ENCODE data around the gene ADARB1.

DNA sequence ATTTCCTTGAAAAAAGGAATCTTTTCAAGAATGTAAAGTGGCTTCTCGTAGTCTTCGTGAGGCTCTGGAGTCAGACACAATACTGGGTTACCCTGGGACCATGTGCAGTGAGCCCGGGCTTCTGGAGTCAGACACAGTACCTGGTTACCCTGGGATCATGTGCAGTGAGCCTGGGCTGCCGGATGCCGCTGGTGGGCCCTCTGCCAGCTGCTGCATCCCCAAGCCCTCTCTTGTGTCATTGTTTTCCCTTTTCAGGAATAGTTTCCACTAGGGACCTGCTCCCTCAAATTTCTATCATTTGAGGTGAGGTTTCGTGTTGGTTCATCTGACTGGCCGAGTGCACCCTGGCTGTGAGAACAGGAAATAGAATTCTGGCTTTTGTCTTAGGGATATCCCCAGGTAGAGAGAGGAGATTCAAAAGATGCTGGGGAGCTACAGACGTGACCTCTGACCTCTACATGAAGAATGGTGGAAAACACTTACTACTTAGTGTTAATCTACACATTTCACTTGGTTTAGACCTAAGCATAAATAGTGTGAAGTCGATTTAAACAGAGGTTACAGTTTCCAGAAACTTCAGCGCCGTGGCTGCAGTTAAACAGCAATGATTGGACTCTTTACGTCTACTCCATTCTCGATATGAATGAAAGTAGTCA is 10.6 kb downstream of the ADARB1 start:
- TF ChIP-seq HMGXB4 (CRISPR knock-in tag; IDR thresholded peaks at IDR 0.05) (no peak), CTCF (IDR thresholded peaks at IDR 0.05) (no peak), SP1 (CRISPR knock-in tag; conservative IDR thresholded peaks at IDR 0.05) (no peak), ZBTB43 (CRISPR knock-in tag; IDR thresholded peaks at IDR 0.05) (no peak)
- TF ChIP-seq, protein P1, sequence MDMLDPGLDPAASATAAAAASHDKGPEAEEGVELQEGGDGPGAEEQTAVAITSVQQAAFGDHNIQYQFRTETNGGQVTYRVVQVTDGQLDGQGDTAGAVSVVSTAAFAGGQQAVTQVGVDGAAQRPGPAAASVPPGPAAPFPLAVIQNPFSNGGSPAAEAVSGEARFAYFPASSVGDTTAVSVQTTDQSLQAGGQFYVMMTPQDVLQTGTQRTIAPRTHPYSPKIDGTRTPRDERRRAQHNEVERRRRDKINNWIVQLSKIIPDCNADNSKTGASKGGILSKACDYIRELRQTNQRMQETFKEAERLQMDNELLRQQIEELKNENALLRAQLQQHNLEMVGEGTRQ (CRISPR knock-in tag; IDR thresholded peaks at IDR 0.05): no peak

All from WTC11 (cell line).